ENCODE results near the gene TRIM56.

The TRIM56 gene

DNA sequence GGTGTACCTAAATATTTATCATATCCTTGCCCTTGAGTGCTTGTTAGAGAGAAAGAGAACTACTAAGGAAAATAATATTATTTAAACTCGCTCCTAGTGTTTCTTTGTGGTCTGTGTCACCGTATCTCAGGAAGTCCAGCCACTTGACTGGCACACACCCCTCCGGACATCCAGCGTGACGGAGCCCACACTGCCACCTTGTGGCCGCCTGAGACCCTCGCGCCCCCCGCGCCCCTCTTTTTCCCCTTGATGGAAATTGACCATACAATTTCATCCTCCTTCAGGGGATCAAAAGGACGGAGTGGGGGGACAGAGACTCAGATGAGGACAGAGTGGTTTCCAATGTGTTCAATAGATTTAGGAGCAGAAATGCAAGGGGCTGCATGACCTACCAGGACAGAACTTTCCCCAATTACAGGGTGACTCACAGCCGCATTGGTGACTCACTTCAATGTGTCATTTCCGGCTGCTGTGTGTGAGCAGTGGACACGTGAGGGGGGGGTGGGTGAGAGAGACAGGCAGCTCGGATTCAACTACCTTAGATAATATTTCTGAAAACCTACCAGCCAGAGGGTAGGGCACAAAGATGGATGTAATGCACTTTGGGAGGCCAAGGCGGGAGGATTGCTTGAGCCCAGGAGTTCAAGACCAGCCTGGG lies 53.1 kb downstream of the TRIM56 start:
- peak; percentile 87 for DNase-seq

DNA sequence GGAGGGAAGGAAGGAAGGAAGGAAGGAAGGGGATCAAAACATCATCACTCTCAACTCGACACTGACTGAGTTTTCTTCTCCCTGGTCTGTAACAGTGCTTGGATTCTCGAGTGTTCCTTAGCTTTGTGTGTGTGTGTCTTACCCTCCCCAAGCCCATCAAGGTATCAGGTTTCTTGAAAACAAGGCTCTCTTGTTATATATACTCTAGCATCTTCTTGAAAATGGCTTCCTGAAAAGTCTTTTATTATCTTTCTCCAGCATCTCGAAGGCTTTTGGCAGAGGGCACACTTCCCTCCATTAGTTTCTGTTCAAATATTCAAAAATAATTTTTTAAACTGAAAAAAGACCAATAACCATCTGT lies 55.0 kb downstream of the TRIM56 start:
- DNase-seq = no peak

DNA sequence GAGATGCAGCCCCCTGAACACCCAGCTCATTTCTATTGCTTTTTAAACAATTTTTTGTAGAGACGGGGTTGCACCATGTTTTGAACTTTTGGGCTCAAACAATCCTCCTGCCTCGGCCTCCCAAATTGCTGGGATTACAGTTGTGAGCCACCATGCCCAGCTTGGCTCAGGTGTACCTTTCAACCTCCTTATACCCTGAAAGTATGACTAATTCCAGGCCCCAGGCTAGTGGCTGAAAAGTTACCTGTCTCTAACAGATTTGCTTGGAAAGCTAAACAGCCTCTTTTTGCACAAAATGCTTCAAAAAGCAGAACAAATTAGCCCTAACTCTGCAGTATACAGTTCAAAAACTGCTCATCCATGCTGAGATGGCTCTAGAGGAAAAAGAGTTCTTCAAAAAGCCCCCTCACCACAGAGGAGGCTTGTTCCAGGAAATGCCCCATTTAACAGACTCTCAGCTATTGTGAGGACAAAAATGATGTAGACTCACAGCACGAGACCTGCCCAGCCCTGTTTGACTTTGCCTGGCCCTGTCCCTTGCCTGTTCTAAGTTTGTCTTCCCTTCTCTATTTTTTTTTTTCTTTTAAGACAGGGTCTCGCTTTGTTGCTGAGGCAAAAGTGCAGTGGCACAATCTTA lies 55.6 kb downstream of the TRIM56 start:
- no peak for DNase-seq
